CD14-positive monocyte (primary cell): ENCODE measurements around the gene EXOC6B. TPM values are rescaled to one million over a fixed set of nuclear protein-coding genes. Genes with fewer than 3 reads are reported as not detected.

Source experiments
- DNase-seq, 3 donors: peaks; one replicate each; pipeline ENCODE4 v3.0.0-alpha.2; 2011 to 2022
- H2AFZ ChIP-seq: 2 replicates; pipeline ENCODE4 v1.6.0; 2012; ENCODE audit warnings: mild to moderate bottlenecking, low read depth, low read length, inconsistent platforms; ENCODE audit not compliant: insufficient read depth, poor library complexity, severe bottlenecking
- H3K27ac ChIP-seq, 2 donors: 1 replicate in 1 of 2; 2 replicates in 1 of 2; pipeline ENCODE4 v1.5.1; 2012 to 2013; ENCODE audit warnings: low read length in 2 of 2, control low read depth in 1 of 2, inconsistent platforms in 1 of 2, low read depth in 1 of 2, mild to moderate bottlenecking in 1 of 2
- H3K27me3 ChIP-seq, 2 donors: one replicate each; pipeline versions ENCODE4 v1.6.0 to v1.6.1; 2011 to 2013; ENCODE audit warnings: low read length in 2 of 2; ENCODE audit not compliant: control insufficient read depth in 2 of 2, insufficient read depth in 2 of 2
- H3K36me3 ChIP-seq, 2 donors: replicated peaks in 1 of 2; 1 replicate in 1 of 2; 2 replicates in 1 of 2; pipeline versions ENCODE4 v1.5.1 to v1.6.1; 2012 to 2013; ENCODE audit warnings: low read length in 2 of 2, control low read depth in 1 of 2, inconsistent platforms in 1 of 2, mild to moderate bottlenecking in 1 of 2; ENCODE audit not compliant: insufficient read depth in 2 of 2, control insufficient read depth in 1 of 2
- H3K4me1 ChIP-seq, 2 donors: 1 replicate in 1 of 2; 2 replicates in 1 of 2; pipeline versions ENCODE4 v1.5.1 to v1.6.1; 2012 to 2013; ENCODE audit warnings: low read length in 2 of 2, control low read depth in 1 of 2, inconsistent platforms in 1 of 2, mild to moderate bottlenecking in 1 of 2, moderate library complexity in 1 of 2; ENCODE audit not compliant: insufficient read depth in 2 of 2, control insufficient read depth in 1 of 2
- H3K4me2 ChIP-seq: replicated peaks from 2 replicates; pipeline ENCODE3; 2012; ENCODE audit warnings: low read length, moderate library complexity, mild to moderate bottlenecking; ENCODE audit not compliant: poor library complexity, severe bottlenecking; ENCODE audit errors: extremely low read depth
- H3K4me3 ChIP-seq, 3 experiments: fragments of 200-600 bp in 1 of 3; sonication (generic) in 1 of 3; replicated peaks in 1 of 3; 1 replicate in 2 of 3; 2 replicates in 1 of 3; pipeline ENCODE4 v1.5.1; 2011 to 2013; ENCODE audit warnings: low read length in 3 of 3, mild to moderate bottlenecking in 3 of 3, control low read depth in 2 of 3, low read depth in 2 of 3, inconsistent platforms in 1 of 3, moderate library complexity in 1 of 3
- H3K79me2 ChIP-seq: 2 replicates; pipeline ENCODE4 v1.6.0; 2012; ENCODE audit warnings: mild to moderate bottlenecking, control low read depth, inconsistent platforms, low read length, moderate library complexity; ENCODE audit not compliant: insufficient read depth
- H3K9ac ChIP-seq: 2 replicates; pipeline ENCODE4 v1.6.0; 2017; ENCODE audit warnings: low read length, mild to moderate bottlenecking; ENCODE audit not compliant: insufficient read depth, poor library complexity, severe bottlenecking
- H3K9me3 ChIP-seq, 2 donors: replicated peaks in 1 of 2; 1 replicate in 1 of 2; 2 replicates in 1 of 2; pipeline versions ENCODE4 v1.5.1 to v1.6.1; 2012 to 2013; ENCODE audit warnings: low read length in 2 of 2, control low read depth in 1 of 2; ENCODE audit not compliant: control insufficient read depth in 1 of 2, insufficient read depth in 1 of 2
- H4K20me1 ChIP-seq: 2 replicates; pipeline ENCODE4 v1.6.0; 2012; ENCODE audit warnings: mild to moderate bottlenecking, low read length, control low read depth, moderate library complexity; ENCODE audit not compliant: insufficient read depth
- H3K27ac Mint-ChIP-seq, 7 donors: one replicate each; pipeline ENCODE4 v1.8.0; 2020; ENCODE audit warnings: mild to moderate bottlenecking in 7 of 7, mixed read lengths in 7 of 7, moderate library complexity in 6 of 7, inconsistent platforms in 2 of 7
- H3K27me3 Mint-ChIP-seq, 3 donors: one replicate each; pipeline ENCODE4 v1.8.0; 2021 to 2022; ENCODE audit warnings: low read depth in 3 of 3, mild to moderate bottlenecking in 3 of 3, mixed read lengths in 3 of 3, moderate library complexity in 3 of 3, inconsistent platforms in 1 of 3
- H3K36me3 Mint-ChIP-seq, 2 donors: one replicate each; pipeline ENCODE4 v1.8.0; 2020; ENCODE audit warnings: mixed read lengths in 2 of 2, inconsistent platforms in 1 of 2, mild to moderate bottlenecking in 1 of 2
- H3K4me1 Mint-ChIP-seq: one replicate; pipeline ENCODE4 v1.8.0; 2020; ENCODE audit warnings: mild to moderate bottlenecking, mixed read lengths
- H3K4me3 Mint-ChIP-seq, 2 donors: one replicate each; pipeline ENCODE4 v1.8.0; 2020; ENCODE audit warnings: mild to moderate bottlenecking in 2 of 2, mixed read lengths in 2 of 2, moderate library complexity in 1 of 2
- H3K9me3 Mint-ChIP-seq, 7 donors: one replicate each; pipeline ENCODE4 v1.8.0; 2020 to 2022; ENCODE audit warnings: mixed read lengths in 7 of 7, mild to moderate bottlenecking in 6 of 7, moderate library complexity in 6 of 7, inconsistent platforms in 2 of 7
- WGBS: methylation state at CpG from one replicate; pipeline ENCODE4 v1.1.5; 2013; ENCODE audit warnings: missing lambda C conversion rate; ENCODE audit not compliant: insufficient coverage; 5-methylcytosine and 5-hydroxymethylcytosine counted together
- intact Hi-C, 2 donors: fragments of 100-400 bp; cut with micrococcal nuclease; formaldehyde crosslinking; loops; one replicate each; pipeline versions ENCODE4 v1.15.0 to v1.15.1; 2023
- polyA plus RNA-seq, 3 donors: library from polyadenylated mRNA; depleted of rRNA in 1 of 3; unstranded in 2 of 3; stranded (reverse) in 1 of 3; fragments of 300-500 nt in 2 of 3; fragments of >200 nt in 1 of 3; fragmentation: Illumina TruSeq in 2 of 3; gene quantifications; 1 replicate in 2 of 3; 2 replicates in 1 of 3; pipeline ENCODE4 v1.2.3, GENCODE V29; 2012 to 2021
- TF ChIP-seq, protein P1 (sequence below): fragments of 200-600 bp; IDR thresholded peaks from one replicate; pipeline ENCODE4 v1.8.0; 2022; ENCODE audit warnings: antibody characterized with exemption, mild to moderate bottlenecking

EXOC6B gene
- polyA plus RNA-seq, 3 donors = 1.8 to 2.8 (median 2.1) TPM

DNA sequence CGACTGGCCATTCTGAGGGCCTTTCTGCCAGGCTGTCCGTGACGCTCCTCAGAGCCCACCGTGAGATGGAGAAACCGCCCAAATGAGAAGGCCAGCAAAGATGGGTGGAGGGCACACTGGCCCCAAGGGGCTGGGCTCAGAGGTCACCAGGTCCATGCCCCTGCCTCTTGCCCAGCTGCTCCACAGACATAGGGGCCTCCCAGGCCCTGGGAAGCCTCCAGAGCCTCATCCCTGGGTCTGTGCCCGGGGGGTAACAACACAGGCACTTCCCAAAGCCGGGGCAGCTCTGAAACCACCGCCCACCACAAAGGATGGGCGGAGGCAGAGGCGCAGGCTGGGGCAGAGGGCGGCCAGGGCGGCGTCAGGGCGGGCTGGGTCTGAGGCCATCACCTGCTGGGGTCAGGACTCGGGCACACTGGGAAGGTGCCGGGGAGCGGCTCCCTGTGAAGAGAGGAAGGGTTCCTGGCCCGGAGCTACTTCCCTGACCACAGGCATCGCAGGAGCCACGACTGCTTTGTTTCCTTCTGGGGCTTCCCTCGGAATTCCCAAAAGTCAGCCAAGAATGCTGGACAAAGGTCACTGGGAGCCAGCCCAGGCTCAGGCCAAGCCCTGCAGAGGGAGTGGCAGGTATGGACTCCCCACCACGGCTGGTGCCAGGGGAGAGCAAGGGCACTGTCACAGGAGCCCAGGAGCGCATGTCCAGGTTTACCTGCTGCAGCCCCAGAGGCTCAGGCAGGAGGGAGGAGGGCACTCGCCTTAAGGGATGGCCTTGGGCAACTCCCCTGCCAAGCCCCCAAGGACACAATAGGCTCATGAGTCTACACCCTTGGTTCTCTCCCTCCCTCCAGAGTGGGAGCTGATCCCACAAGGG lies 687.6 kb downstream of the EXOC6B start:
- H3K36me3 Mint-ChIP-seq = no peaks in the 10 kb centered on the region
- 87% methylated on average over 21 of the region's 24 CpGs for WGBS
- H3K27ac ChIP-seq = no peak overlapping the region
- H4K20me1 ChIP-seq = no peaks in the 10 kb centered on the region
- TF ChIP-seq, protein P1, sequence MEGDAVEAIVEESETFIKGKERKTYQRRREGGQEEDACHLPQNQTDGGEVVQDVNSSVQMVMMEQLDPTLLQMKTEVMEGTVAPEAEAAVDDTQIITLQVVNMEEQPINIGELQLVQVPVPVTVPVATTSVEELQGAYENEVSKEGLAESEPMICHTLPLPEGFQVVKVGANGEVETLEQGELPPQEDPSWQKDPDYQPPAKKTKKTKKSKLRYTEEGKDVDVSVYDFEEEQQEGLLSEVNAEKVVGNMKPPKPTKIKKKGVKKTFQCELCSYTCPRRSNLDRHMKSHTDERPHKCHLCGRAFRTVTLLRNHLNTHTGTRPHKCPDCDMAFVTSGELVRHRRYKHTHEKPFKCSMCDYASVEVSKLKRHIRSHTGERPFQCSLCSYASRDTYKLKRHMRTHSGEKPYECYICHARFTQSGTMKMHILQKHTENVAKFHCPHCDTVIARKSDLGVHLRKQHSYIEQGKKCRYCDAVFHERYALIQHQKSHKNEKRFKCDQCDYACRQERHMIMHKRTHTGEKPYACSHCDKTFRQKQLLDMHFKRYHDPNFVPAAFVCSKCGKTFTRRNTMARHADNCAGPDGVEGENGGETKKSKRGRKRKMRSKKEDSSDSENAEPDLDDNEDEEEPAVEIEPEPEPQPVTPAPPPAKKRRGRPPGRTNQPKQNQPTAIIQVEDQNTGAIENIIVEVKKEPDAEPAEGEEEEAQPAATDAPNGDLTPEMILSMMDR = no peak
- peaks cover 4 to 16% of the 10 kb centered on the region in 2 donors for H3K27me3 ChIP-seq
- H3K9me3 Mint-ChIP-seq = peaks cover 0 to 2% (median 0%) of the 10 kb centered on the region in 7 donors
- H3K27ac Mint-ChIP-seq = no peak overlapping the region
- no peaks in the 10 kb centered on the region for H3K4me1 Mint-ChIP-seq
- H3K9me3 ChIP-seq = peaks cover 0 to 4% of the 10 kb centered on the region in 2 donors
- H2AFZ ChIP-seq = no peak overlapping the region
- H3K4me2 ChIP-seq = no peak overlapping the region
- H3K4me3 ChIP-seq = no peak overlapping the region
- no peak overlapping the region for H3K4me3 Mint-ChIP-seq
- no peaks in the 10 kb centered on the region for H3K4me1 ChIP-seq
- H3K36me3 ChIP-seq = no peaks in the 10 kb centered on the region
- intact Hi-C loops = no loop called here
- no peak for DNase-seq
- H3K27me3 Mint-ChIP-seq = peaks cover 21 to 22% (median 22%) of the 10 kb centered on the region in 3 donors
- no peaks in the 10 kb centered on the region for H3K79me2 ChIP-seq
- no peak overlapping the region for H3K9ac ChIP-seq

DNA sequence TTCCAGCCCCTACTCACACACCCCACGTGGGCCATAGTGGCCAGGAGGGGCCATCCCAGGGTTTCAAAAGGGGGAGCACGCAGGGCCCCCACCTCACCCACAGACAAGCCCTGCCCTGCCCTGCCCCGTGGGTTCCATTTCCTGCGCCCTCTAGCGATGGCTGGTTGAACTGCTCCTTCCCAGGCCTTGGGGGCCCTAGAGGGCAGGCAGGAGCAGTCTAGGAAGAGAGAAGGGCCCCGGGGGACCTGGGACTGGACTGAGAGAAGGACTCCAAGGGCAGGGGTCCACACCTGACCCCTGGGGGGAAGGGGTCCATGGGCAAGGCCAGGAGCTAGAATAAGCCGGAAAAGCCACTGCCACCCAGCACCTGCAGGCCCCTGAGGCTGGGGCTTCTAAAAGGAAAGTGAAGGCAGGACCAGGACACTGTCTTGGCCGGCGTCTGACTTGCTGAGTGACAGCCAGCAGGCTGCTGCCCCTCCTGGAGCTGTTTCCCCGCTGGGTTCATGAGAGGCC lies 688.3 kb downstream of the EXOC6B start:
- TF ChIP-seq, protein P1 = peak; percentile 94
- Histone ChIP-seq H2AFZ (no peak overlapping the region), H3K4me3 (no peak overlapping the region), H3K4me2 (no peak overlapping the region), H3K9me3 (no peaks in the 10 kb centered on the region), H4K20me1 (no peaks in the 10 kb centered on the region), H3K36me3 (no peaks in the 10 kb centered on the region), H3K27me3 (peaks cover 0 to 9% of the 10 kb centered on the region in 2 donors), H3K27ac (no peak overlapping the region), H3K4me1 (no peaks in the 10 kb centered on the region), H3K9ac (no peak overlapping the region), H3K79me2 (no peaks in the 10 kb centered on the region)
- Mint-ChIP-seq H3K27me3 (peaks cover 15 to 16% (median 15%) of the 10 kb centered on the region in 3 donors), H3K36me3 (no peaks in the 10 kb centered on the region), H3K27ac (no peak overlapping the region), H3K4me1 (no peaks in the 10 kb centered on the region), H3K4me3 (no peak overlapping the region), H3K9me3 (peaks cover 0 to 2% (median 0%) of the 10 kb centered on the region in 7 donors)
- 30% methylated on average over 8 of the region's 10 CpGs for whole genome bisulfite sequencing
- DNase-seq = peak; percentile 2 to 25 (median 12)
- intact Hi-C loops = no loop called here
